Mononuclear cell (primary cell): ENCODE results near the gene CAVIN2. TPM values are rescaled to one million over a fixed set of nuclear protein-coding genes. Genes with fewer than 3 reads are reported as not detected.

Experiments
- H3K27me3 ChIP-seq: 2 replicates; pipeline ENCODE4 v1.6.0; 2011; ENCODE audit warnings: low read length, control low read depth; ENCODE audit not compliant: insufficient read depth
- H3K4me1 ChIP-seq: 2 replicates; pipeline ENCODE4 v1.5.1; 2011; ENCODE audit warnings: mild to moderate bottlenecking, low read length, control low read depth; ENCODE audit not compliant: insufficient read depth
- H3K4me3 ChIP-seq: 2 replicates; pipeline ENCODE4 v1.5.1; 2011; ENCODE audit warnings: mild to moderate bottlenecking, low read length, moderate library complexity
- H3K9me3 ChIP-seq: 2 replicates; pipeline ENCODE4 v1.5.1; 2011; ENCODE audit warnings: low read depth, mild to moderate bottlenecking, control low read depth, low read length
- total RNA-seq: library from RNA; depleted of rRNA; stranded (reverse); fragments of >200 nt; gene quantifications from one replicate; pipeline ENCODE4 v1.2.3, GENCODE V29; 2012

The CAVIN2 gene
- total RNA-seq, 1 donor: 139 TPM

GRCh38 chr2:191836471-191836852 is 10.4 kb downstream of the CAVIN2 start:
- Histone ChIP-seq H3K9me3 (no peaks in the 10 kb centered on the region), H3K4me1 (peaks cover 3% of the 10 kb centered on the region), H3K27me3 (no peaks in the 10 kb centered on the region), H3K4me3 (no peak overlapping the region)

GRCh38 chr2:191835539-191836350 is 11.1 kb downstream of the CAVIN2 start:
- Histone ChIP-seq H3K4me1 (peaks cover 8% of the 10 kb centered on the region), H3K4me3 (no peak overlapping the region), H3K9me3 (no peaks in the 10 kb centered on the region), H3K27me3 (no peaks in the 10 kb centered on the region)

GRCh38 chr2:191835100-191835499 is 11.8 kb downstream of the CAVIN2 start:
- H3K27me3 ChIP-seq: no peaks in the 10 kb centered on the region
- peaks cover 8% of the 10 kb centered on the region for H3K4me1 ChIP-seq
- H3K4me3 ChIP-seq: no peak overlapping the region
- no peaks in the 10 kb centered on the region for H3K9me3 ChIP-seq

GRCh38 chr2:191833356-191833755 is 13.5 kb downstream of the CAVIN2 start:
- no peaks in the 10 kb centered on the region for H3K9me3 ChIP-seq

GRCh38 chr2:191832668-191833067 is 14.2 kb downstream of the CAVIN2 start:
- H3K4me1 ChIP-seq: peaks cover 8% of the 10 kb centered on the region
- no peak overlapping the region for H3K4me3 ChIP-seq
- no peaks in the 10 kb centered on the region for H3K9me3 ChIP-seq
- no peaks in the 10 kb centered on the region for H3K27me3 ChIP-seq

More at GRCh38 chr2:191833356-191833755, 13.5 kb downstream of the CAVIN2 start:
- Histone ChIP-seq H3K4me1 (peaks cover 8% of the 10 kb centered on the region), H3K27me3 (no peaks in the 10 kb centered on the region), H3K4me3 (no peak overlapping the region)

- Histone ChIP-seq H3K9me3 (no peaks in the 10 kb centered on the region), H3K27me3 (no peaks in the 10 kb centered on the region), H3K4me1 (peaks cover 8% of the 10 kb centered on the region), H3K4me3 (no peak overlapping the region)
Measured at GRCh38 chr2:191831410-191831994, 15.4 kb downstream of the CAVIN2 start.

- no peaks in the 10 kb centered on the region for H3K9me3 ChIP-seq
- H3K4me1 ChIP-seq: no peaks in the 10 kb centered on the region
- no peak overlapping the region for H3K4me3 ChIP-seq
- peaks cover under 1% of the 10 kb centered on the region for H3K27me3 ChIP-seq
Measured at GRCh38 chr2:191824398-191824797, 22.5 kb downstream of the CAVIN2 start.

- H3K4me1 ChIP-seq: no peaks in the 10 kb centered on the region
- no peak overlapping the region for H3K4me3 ChIP-seq
- no peaks in the 10 kb centered on the region for H3K9me3 ChIP-seq
- H3K27me3 ChIP-seq: peaks cover 7% of the 10 kb centered on the region
Measured at GRCh38 chr2:191821078-191821477, 25.8 kb downstream of the CAVIN2 start.

- peaks cover 7% of the 10 kb centered on the region for H3K27me3 ChIP-seq
- H3K4me1 ChIP-seq: no peaks in the 10 kb centered on the region
- no peak overlapping the region for H3K4me3 ChIP-seq
- H3K9me3 ChIP-seq: no peaks in the 10 kb centered on the region
Measured at GRCh38 chr2:191818725-191819350, 28.1 kb downstream of the CAVIN2 start.

GRCh38 chr2:191818133-191818532 is 28.8 kb downstream of the CAVIN2 start:
- no peak overlapping the region for H3K4me3 ChIP-seq
- no peaks in the 10 kb centered on the region for H3K9me3 ChIP-seq
- H3K27me3 ChIP-seq: peaks cover 7% of the 10 kb centered on the region

GRCh38 chr2:191815010-191815409 is 31.9 kb downstream of the CAVIN2 start:
- Histone ChIP-seq H3K4me3 (no peak overlapping the region), H3K27me3 (peaks cover 7% of the 10 kb centered on the region), H3K4me1 (no peaks in the 10 kb centered on the region), H3K9me3 (no peaks in the 10 kb centered on the region)

More at GRCh38 chr2:191818133-191818532, 28.8 kb downstream of the CAVIN2 start:
- no peaks in the 10 kb centered on the region for H3K4me1 ChIP-seq

GRCh38 chr2:191813943-191814342 is 32.9 kb downstream of the CAVIN2 start:
- no peak overlapping the region for H3K4me3 ChIP-seq
- no peaks in the 10 kb centered on the region for H3K9me3 ChIP-seq

GRCh38 chr2:191811807-191812602 is 34.9 kb downstream of the CAVIN2 start:
- Histone ChIP-seq H3K27me3 (no peaks in the 10 kb centered on the region), H3K9me3 (no peaks in the 10 kb centered on the region), H3K4me3 (no peak overlapping the region), H3K4me1 (no peaks in the 10 kb centered on the region)

More at GRCh38 chr2:191813943-191814342, 32.9 kb downstream of the CAVIN2 start:
- Histone ChIP-seq H3K4me1 (no peaks in the 10 kb centered on the region), H3K27me3 (peaks cover 2% of the 10 kb centered on the region)

GRCh38 chr2:191806396-191806795 is 40.5 kb downstream of the CAVIN2 start:
- no peaks in the 10 kb centered on the region for H3K9me3 ChIP-seq
- H3K4me3 ChIP-seq: no peak overlapping the region
- no peaks in the 10 kb centered on the region for H3K4me1 ChIP-seq
- no peaks in the 10 kb centered on the region for H3K27me3 ChIP-seq

- Histone ChIP-seq H3K27me3 (no peaks in the 10 kb centered on the region), H3K9me3 (no peaks in the 10 kb centered on the region), H3K4me1 (no peaks in the 10 kb centered on the region), H3K4me3 (no peak overlapping the region)
Measured at GRCh38 chr2:191804766-191805165, 42.1 kb downstream of the CAVIN2 start.
